Left ventricle myocardium inferior (tissue), 1 donor: ENCODE data around the gene TBC1D13. TPM values are rescaled to one million over a fixed set of nuclear protein-coding genes. Genes with fewer than 3 reads are reported as not detected.
A peak's percentile ranks its signal among the peaks of the same experiment; 100 is the strongest.

ENCODE experiments used
- DNase-seq: peaks from one replicate; pipeline ENCODE4 v3.0.0-alpha.2; 2020
- H3K27ac ChIP-seq: fragments of 200-600 bp; replicated peaks from 2 replicates; pipeline ENCODE4 v1.8.0; 2021
- H3K27me3 ChIP-seq: fragments of 200-600 bp; 2 replicates; pipeline ENCODE4 v1.8.0; 2021; ENCODE audit warnings: low read depth
- H3K36me3 ChIP-seq: fragments of 200-600 bp; 2 replicates; pipeline ENCODE4 v1.8.0; 2021
- H3K4me1 ChIP-seq: fragments of 200-600 bp; 2 replicates; pipeline ENCODE4 v1.8.0; 2021
- H3K4me3 ChIP-seq: fragments of 200-600 bp; 2 replicates; pipeline ENCODE4 v1.8.0; 2021; ENCODE audit warnings: mild to moderate bottlenecking, moderate library complexity
- H3K9me3 ChIP-seq: fragments of 200-600 bp; replicated peaks from 2 replicates; pipeline ENCODE4 v1.8.0; 2021
- intact Hi-C: fragments of 100-400 bp; cut with micrococcal nuclease; formaldehyde crosslinking; loops from one replicate; pipeline ENCODE4 v1.11.0; 2022
- total RNA-seq: library from RNA; stranded (reverse); fragmentation: NEBNext Ultra II Directional; extraction: Animal tissue kit (Norgen Biotek cat#: 25700); gene quantifications from one replicate; pipeline ENCODE4 v1.2.1, GENCODE V29; 2021
- TF ChIP-seq, protein P1 (sequence below): fragments of 200-600 bp; IDR thresholded peaks from 2 replicates; pipeline ENCODE4 v1.8.0; 2021; ENCODE audit warnings: antibody characterized with exemption, mild to moderate bottlenecking, borderline replicate concordance
- donor health status: DM: no; HTN: yes; CAD: no; lungs with severe emphysema.

The TBC1D13 gene
- total RNA-seq, 1 donor from 2014 or later = 17.9 TPM

DNA sequence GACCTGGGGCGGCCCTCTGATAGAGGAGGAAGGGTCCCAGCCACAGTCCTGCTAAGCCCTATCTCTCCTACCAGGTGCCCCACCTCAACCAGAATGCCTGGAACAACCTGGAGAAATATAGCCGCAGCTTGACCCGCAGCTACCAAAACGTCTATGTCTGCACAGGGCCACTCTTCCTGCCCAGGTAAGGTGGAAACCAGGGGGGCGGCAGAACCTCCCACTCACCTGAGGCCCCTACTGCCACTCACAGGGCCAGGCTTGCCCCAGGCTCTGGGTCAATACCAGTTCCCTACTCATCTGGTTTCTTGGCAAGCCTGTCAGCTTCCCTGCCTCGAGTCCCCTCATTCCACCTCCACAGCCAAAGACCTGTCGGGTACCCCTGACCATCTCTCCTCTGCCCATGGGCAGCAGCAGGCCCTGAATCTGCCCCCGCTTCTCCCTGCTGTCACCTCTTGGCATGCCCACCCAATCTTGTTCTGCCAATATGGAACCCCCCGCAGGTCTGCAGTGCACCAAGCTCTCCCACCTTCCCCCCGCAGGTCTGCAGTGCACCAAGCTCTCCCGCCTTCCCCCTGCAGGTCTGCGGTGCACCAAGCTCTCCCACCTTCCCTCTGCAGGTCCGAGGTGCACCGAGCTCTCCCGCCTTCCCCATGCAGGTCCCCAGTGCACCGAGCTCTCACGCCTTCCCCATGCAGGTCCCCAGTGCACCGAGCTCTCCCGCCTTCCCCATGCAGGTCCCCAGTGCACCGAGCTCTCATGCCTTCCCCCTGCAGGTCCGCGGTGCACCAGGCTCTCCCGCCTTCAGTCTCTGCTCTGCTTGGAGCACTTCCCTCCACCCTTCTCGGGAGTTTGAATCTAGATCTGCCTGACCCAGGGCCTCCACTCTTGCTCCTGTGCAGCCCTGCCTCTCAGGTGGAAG is 33.9 kb downstream of the TBC1D13 start:
- intact Hi-C loops = no loop called here
- peaks cover 22% of the 10 kb centered on the region for H3K4me1 ChIP-seq
- H3K27me3 ChIP-seq = no peaks in the 10 kb centered on the region
- DNase-seq = no peak
- H3K4me3 ChIP-seq = no peak overlapping the region
- peak overlapping the region; percentile 97 for H3K27ac ChIP-seq
- no peaks in the 10 kb centered on the region for H3K9me3 ChIP-seq
- peaks cover 50% of the 10 kb centered on the region for H3K36me3 ChIP-seq
- TF ChIP-seq, protein P1, sequence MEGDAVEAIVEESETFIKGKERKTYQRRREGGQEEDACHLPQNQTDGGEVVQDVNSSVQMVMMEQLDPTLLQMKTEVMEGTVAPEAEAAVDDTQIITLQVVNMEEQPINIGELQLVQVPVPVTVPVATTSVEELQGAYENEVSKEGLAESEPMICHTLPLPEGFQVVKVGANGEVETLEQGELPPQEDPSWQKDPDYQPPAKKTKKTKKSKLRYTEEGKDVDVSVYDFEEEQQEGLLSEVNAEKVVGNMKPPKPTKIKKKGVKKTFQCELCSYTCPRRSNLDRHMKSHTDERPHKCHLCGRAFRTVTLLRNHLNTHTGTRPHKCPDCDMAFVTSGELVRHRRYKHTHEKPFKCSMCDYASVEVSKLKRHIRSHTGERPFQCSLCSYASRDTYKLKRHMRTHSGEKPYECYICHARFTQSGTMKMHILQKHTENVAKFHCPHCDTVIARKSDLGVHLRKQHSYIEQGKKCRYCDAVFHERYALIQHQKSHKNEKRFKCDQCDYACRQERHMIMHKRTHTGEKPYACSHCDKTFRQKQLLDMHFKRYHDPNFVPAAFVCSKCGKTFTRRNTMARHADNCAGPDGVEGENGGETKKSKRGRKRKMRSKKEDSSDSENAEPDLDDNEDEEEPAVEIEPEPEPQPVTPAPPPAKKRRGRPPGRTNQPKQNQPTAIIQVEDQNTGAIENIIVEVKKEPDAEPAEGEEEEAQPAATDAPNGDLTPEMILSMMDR = no peak

DNA sequence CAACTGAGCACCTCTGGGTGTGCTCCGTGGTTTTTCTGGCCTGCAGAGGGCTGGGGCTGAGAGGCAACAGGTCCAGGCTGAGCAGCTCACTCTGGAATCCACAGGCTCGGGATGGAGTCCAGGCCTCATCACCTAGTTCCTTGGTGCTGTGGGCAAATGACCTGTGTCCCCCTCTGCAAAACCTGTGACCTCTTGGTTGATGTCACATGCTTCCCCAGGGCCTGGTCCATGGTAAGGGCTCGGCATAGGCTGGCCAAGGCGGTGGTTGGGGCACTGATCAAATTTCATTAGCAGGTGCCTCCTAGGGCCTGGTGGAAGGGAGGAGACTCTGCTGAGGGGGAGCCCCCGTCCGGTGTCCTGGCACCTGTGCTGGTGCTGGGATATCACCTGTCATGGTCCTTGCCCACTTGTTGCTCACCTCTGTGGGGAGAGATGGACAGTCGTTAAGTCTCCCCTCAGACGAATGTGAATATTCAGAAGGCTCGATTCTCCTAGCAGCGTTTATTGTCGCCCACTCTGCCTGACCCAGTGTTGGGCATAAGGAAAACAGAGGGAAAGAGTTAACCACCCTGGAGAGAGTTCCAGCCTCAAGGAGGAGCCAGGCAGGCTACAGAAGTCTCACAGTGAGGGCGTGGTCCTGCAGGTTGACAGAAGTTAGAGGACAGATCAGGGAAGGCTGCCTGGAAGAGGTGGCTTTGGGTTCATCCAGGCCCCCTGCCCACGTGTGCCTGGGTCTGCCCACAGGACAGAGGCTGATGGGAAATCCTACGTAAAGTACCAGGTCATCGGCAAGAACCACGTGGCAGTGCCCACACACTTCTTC is 34.7 kb downstream of the TBC1D13 start:
- H3K27me3 ChIP-seq = no peaks in the 10 kb centered on the region
- H3K27ac ChIP-seq = no peak overlapping the region
- peaks cover 22% of the 10 kb centered on the region for H3K4me1 ChIP-seq
- DNase-seq = no peak
- no peaks in the 10 kb centered on the region for H3K9me3 ChIP-seq
- intact Hi-C loops = no loop called here
- no peak overlapping the region for H3K4me3 ChIP-seq
- peaks cover 59% of the 10 kb centered on the region for H3K36me3 ChIP-seq
- TF ChIP-seq, protein P1 = no peak

DNA sequence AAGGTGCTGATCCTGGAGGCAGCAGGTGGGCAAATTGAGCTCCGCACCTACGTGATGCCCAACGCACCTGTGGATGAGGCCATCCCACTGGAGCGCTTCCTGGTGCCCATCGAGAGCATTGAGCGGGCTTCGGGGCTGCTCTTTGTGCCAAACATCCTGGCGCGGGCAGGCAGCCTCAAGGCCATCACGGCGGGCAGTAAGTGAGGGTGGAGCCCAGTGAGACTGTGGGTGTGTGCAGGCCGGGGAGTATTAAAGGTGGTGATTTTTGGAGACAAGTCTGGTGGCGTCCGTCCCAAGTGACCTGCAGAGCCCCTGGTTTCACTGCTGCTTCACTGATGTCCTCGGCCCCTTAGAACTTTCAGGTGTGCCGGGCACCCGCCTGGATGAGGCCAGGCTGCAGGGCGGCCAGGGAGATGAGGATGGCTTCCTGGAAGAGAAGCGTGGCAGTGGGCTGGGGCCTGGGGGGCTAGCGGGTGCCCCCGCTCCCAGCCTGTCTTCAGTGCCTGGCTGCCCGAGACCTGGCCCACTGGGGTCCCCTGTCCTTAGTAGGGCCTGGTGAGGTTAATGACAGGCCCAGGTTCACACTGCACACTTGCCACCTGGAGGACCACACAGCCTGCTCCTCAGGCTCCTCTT is 35.5 kb downstream of the TBC1D13 start:
- intact Hi-C loops = no loop called here
- H3K36me3 ChIP-seq = peaks cover 66% of the 10 kb centered on the region
- no peak for DNase-seq

DNA sequence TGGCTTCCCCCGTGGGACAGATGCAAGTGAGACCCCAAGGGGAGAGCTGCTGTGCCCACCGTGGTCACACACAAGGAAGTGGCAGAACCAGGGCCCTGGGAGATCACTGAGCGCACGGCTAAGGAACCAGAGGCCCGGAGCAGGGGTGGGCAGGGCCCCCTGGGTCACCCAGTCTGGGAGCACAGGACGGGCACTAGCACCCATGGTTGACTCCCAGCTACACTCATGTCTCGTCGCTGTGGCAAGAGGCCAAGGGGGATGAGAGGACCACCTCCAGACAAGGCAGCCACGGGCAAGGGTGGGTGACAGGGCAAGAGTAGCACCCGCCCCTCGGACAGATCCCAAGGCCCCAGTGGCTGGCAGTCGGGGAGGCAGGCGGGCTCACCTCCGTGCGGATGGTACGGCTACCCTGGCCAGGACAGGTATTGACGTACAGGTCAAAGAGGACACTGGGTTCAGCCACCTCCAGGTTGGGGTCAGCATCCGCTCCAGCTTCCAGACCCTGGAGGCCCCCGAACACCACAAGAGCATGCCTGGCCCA is 36.4 kb downstream of the TBC1D13 start:
- Histone ChIP-seq H3K27ac (no peak overlapping the region), H3K4me1 (peaks cover 26% of the 10 kb centered on the region), H3K27me3 (no peaks in the 10 kb centered on the region), H3K4me3 (no peak overlapping the region), H3K9me3 (no peaks in the 10 kb centered on the region), H3K36me3 (peaks cover 71% of the 10 kb centered on the region)
- no peak for DNase-seq
- intact Hi-C loops = no loop called here
- TF ChIP-seq, protein P1 = no peak

More for the DNA sequence above, 35.5 kb downstream of the TBC1D13 start:
- Histone ChIP-seq H3K9me3 (no peaks in the 10 kb centered on the region), H3K27ac (no peak overlapping the region), H3K4me1 (peaks cover 22% of the 10 kb centered on the region), H3K27me3 (no peaks in the 10 kb centered on the region), H3K4me3 (no peak overlapping the region)
- TF ChIP-seq, protein P1 = no peak

DNA sequence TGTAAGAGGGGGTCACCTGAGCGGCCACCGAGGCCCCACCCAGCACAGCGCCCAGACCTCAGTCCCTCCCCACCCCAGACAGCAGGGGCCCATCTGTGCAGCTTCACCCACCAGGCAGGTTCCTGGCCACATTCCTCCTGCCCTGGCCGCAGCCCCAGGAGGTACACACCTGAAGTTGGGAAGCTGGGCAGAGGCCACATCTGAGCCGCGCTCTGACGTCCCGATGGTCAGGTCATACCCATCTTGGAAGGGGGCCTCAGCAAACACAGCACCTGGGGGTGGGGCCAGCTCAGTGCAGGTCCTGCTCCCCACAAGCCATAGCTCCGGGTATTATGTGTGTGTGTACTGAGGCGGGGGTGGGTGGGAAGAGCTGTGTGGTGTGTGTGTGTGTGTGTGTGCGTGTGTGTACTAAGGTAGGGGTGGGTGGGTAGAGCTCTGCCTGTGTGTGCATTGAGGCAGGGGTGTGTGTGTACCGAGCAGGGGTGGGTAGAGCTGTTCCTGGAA is 36.9 kb downstream of the TBC1D13 start:
- intact Hi-C loops = no loop called here
- DNase-seq = no peak
- H3K4me3 ChIP-seq = no peak overlapping the region
- no peaks in the 10 kb centered on the region for H3K9me3 ChIP-seq
- no peak overlapping the region for H3K27ac ChIP-seq
- H3K36me3 ChIP-seq = peaks cover 71% of the 10 kb centered on the region
- TF ChIP-seq, protein P1 = no peak
- H3K4me1 ChIP-seq = peaks cover 29% of the 10 kb centered on the region
- no peaks in the 10 kb centered on the region for H3K27me3 ChIP-seq
